Panc1 (cell line): ENCODE results near the gene CPT2. TPM values are rescaled to one million over a fixed set of nuclear protein-coding genes. Genes with fewer than 3 reads are reported as not detected.
A peak's percentile ranks its signal among the peaks of the same experiment; 100 is the strongest.

Experiments
- ATAC-seq: fragments of 200-7000 bp; cut with Tn5 transposase; 2 replicates; pipeline ENCODE4 v1.9.1; 2020; ENCODE audit warnings: mild to moderate bottlenecking, moderate library complexity
- BruUV-seq: library from RNA; stranded (reverse); fragments of 400-500 nt; replicated peaks from 2 replicates; lab custom pipeline; 2021; lab: Mats Ljungman, UMichigan
- CTCF ChIA-PET: fragments of 300-600 bp; sonication (Branson Sonifier 250); formaldehyde crosslinking; loops from one replicate; lab custom pipeline; 2022; ENCODE audit warnings: antibody characterized with exemption; lab: Charles Lee
- POLR2A ChIA-PET: fragments of 300-600 bp; sonication (Branson Sonifier 250); formaldehyde crosslinking; loops from one replicate; lab custom pipeline; 2022; ENCODE audit warnings: antibody characterized with exemption; lab: Charles Lee
- DNase-seq: peaks from one replicate; pipeline ENCODE4 v3.0.0-alpha.2; 2010; ENCODE audit warnings: low read depth, low spot score
- H3K27ac ChIP-seq: 2 replicates; pipeline ENCODE4 v1.5.1; 2011; ENCODE audit warnings: mild to moderate bottlenecking, low read length, inconsistent platforms
- H3K27me3 ChIP-seq: fragments of 200-500 bp; sonication (Bioruptor generic); 2 replicates; pipeline ENCODE4 v1.6.0; 2014; ENCODE audit warnings: low read length, inconsistent platforms; ENCODE audit not compliant: control insufficient read depth, insufficient read depth
- H3K36me3 ChIP-seq: fragments of 200-500 bp; sonication (Bioruptor generic); 2 replicates; pipeline ENCODE4 v1.5.1; 2014; ENCODE audit warnings: inconsistent platforms, mild to moderate bottlenecking, low read length, moderate library complexity; ENCODE audit not compliant: control insufficient read depth, insufficient read depth
- H3K4me1 ChIP-seq: 2 replicates; pipeline ENCODE4 v1.5.1; 2011; ENCODE audit warnings: inconsistent platforms, mild to moderate bottlenecking, low read length, moderate library complexity; ENCODE audit not compliant: control insufficient read depth, insufficient read depth
- H3K4me3 ChIP-seq, 2 experiments: 2 replicates each; pipeline ENCODE4 v1.5.1; 2011 to 2012; ENCODE audit warnings: low read depth in 2 of 2, low read length in 2 of 2, mild to moderate bottlenecking in 2 of 2, inconsistent platforms in 1 of 2, moderate library complexity in 1 of 2
- H3K9me3 ChIP-seq: fragments of 200-500 bp; sonication (Bioruptor generic); 2 replicates; pipeline ENCODE4 v1.5.1; 2014; ENCODE audit warnings: low read depth, mild to moderate bottlenecking, inconsistent platforms, low read length, moderate library complexity; ENCODE audit not compliant: control insufficient read depth, insufficient read depth
- CTCF ChIP-seq: fragments of 450-650 bp; IDR thresholded peaks from 2 replicates; pipeline ENCODE4 v1.5.1; 2017; ENCODE audit warnings: mild to moderate bottlenecking
- POLR2AphosphoS5 ChIP-seq: IDR thresholded peaks from 2 replicates; pipeline ENCODE4 v1.6.1; 2012; ENCODE audit warnings: mild to moderate bottlenecking, low read depth, low read length, moderate library complexity
- SIN3A ChIP-seq: IDR thresholded peaks from 2 replicates; pipeline ENCODE4 v1.6.1; 2012; ENCODE audit warnings: low read depth, mild to moderate bottlenecking, low read length, moderate library complexity, borderline replicate concordance; ENCODE audit not compliant: insufficient read depth
- TCF7L2 ChIP-seq: IDR thresholded peaks from 2 replicates; pipeline ENCODE4 v1.6.1; 2011; ENCODE audit warnings: mild to moderate bottlenecking, low read depth, low read length, inconsistent platforms
- in situ Hi-C: cut with HindIII; loops from 2 replicates; pipeline ENCODE4 v1.10.0; 2016; ENCODE audit warnings: low sequenced_read_pairs, low pct_unique_long_range_greater_than_20kb
- intact Hi-C: fragments of 100-400 bp; cut with micrococcal nuclease; formaldehyde crosslinking; loops from one replicate; pipeline ENCODE4 v1.10.0; 2022; ENCODE audit not compliant: unreplicated experiment
- total RNA-seq: library from RNA; stranded (reverse); gene quantifications from one replicate; pipeline ENCODE4 v1.2.1, GENCODE V29; 2021; ENCODE audit not compliant: unreplicated experiment
- TF ChIP-seq, protein P1 (sequence below), 2 experiments: IDR thresholded peaks; 2 replicates each; pipeline ENCODE4 v1.6.1; 2011 to 2012; ENCODE audit warnings: low read depth in 2 of 2, control low read depth in 1 of 2, low read length in 1 of 2, mild to moderate bottlenecking in 1 of 2, moderate library complexity in 1 of 2; ENCODE audit not compliant: insufficient read depth in 1 of 2

Gene CPT2
- total RNA-seq, 1 experiment from 2014 or later: 18.9 TPM

DNA sequence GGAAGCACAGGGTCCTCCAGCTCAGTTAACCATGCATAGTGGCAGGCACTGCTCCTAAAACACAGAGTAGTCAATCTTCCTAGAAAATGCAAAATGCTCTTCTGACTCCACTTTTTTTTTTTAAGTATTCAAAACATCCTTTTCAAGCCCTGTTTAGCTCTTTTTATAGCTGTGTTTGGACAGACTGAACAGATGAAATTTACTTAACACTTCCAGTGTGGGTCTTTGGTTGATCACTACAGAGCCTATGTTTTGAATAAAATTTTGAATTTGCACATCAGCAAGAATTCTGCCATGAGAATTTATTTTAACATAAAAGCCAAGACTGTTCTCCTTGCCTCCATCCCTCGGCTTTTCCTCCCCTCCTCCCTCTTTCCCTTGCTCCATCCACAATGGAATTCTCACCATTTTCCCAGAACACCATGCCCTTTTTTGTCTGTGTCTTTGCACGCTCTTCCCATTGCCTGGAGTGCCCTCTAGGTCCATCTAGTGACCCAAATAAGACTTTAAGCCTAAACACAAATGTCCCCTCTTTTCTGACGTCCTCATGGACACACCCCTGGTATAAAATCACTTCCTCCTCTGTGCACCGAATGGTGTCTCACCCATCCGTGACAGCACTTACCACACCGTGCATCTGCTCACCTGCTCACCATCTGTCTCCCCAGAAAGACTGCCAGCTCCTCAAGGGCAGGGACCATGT is 24.0 kb upstream of the CPT2 start:
- no peak overlapping the region for H3K27ac ChIP-seq
- no peak overlapping the region for H3K4me3 ChIP-seq
- TF ChIP-seq, protein P1, sequence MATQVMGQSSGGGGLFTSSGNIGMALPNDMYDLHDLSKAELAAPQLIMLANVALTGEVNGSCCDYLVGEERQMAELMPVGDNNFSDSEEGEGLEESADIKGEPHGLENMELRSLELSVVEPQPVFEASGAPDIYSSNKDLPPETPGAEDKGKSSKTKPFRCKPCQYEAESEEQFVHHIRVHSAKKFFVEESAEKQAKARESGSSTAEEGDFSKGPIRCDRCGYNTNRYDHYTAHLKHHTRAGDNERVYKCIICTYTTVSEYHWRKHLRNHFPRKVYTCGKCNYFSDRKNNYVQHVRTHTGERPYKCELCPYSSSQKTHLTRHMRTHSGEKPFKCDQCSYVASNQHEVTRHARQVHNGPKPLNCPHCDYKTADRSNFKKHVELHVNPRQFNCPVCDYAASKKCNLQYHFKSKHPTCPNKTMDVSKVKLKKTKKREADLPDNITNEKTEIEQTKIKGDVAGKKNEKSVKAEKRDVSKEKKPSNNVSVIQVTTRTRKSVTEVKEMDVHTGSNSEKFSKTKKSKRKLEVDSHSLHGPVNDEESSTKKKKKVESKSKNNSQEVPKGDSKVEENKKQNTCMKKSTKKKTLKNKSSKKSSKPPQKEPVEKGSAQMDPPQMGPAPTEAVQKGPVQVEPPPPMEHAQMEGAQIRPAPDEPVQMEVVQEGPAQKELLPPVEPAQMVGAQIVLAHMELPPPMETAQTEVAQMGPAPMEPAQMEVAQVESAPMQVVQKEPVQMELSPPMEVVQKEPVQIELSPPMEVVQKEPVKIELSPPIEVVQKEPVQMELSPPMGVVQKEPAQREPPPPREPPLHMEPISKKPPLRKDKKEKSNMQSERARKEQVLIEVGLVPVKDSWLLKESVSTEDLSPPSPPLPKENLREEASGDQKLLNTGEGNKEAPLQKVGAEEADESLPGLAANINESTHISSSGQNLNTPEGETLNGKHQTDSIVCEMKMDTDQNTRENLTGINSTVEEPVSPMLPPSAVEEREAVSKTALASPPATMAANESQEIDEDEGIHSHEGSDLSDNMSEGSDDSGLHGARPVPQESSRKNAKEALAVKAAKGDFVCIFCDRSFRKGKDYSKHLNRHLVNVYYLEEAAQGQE (IDR thresholded peaks at IDR 0.05; ENCODE audit: insufficient read depth in 1 of 2, low read depth in 2 of 2, low read length in 1 of 2): no peak
- TF ChIP-seq TCF7L2: no peak
- no peak for TF ChIP-seq SIN3A
- peak; percentile 61 for TF ChIP-seq CTCF
- no peak for TF ChIP-seq POLR2AphosphoS5
- intact Hi-C loops (loop anchor here (10.0 kb wide), 2 partner anchors 128 to 248 kb away; partner anchors contain the start of genes ECHDC2 and SCP2), in situ Hi-C loops (no loop called here)
- H3K4me1 ChIP-seq: peaks cover 15% of the 10 kb centered on the region
- DNase-seq (no peak), ATAC-seq (0 out of 2 replicates have a peak, but pooled peaks have one; percentile 20)
- ChIA-PET POLR2A (no interaction called here), CTCF (interaction anchor here (0.7 kb wide), 1 partner anchor 18 kb away, joined by 4 read pairs; no protein-coding TSS in a partner anchor)
- no peaks in the 10 kb centered on the region for H3K9me3 ChIP-seq
- no TSS peak for BruUV-seq
- H3K36me3 ChIP-seq: no peaks in the 10 kb centered on the region
- no peaks in the 10 kb centered on the region for H3K27me3 ChIP-seq

- DNase-seq (no peak), ATAC-seq (no peak)
- no peak overlapping the region; the same call in 1 of the 2 replicates for H3K27ac ChIP-seq
- TF ChIP-seq POLR2AphosphoS5: no peak
- TF ChIP-seq, protein P1 (IDR thresholded peaks at IDR 0.05; ENCODE audit: insufficient read depth in 1 of 2, low read depth in 2 of 2, low read length in 1 of 2): no peak
- TF ChIP-seq SIN3A: no peak
- no peak for TF ChIP-seq TCF7L2
- no peak for TF ChIP-seq CTCF
- intact Hi-C loops (loop anchor here (10.0 kb wide), 2 partner anchors 130 to 250 kb away; partner anchors contain the start of genes ECHDC2 and SCP2), in situ Hi-C loops (no loop called here)
- H3K27me3 ChIP-seq: no peaks in the 10 kb centered on the region
- BruUV-seq: no TSS peak
- H3K36me3 ChIP-seq: no peaks in the 10 kb centered on the region
- ChIA-PET POLR2A (no interaction called here), CTCF (no interaction called here)
- H3K4me1 ChIP-seq: peaks cover 15% of the 10 kb centered on the region
- no peak overlapping the region for H3K4me3 ChIP-seq
- H3K9me3 ChIP-seq: no peaks in the 10 kb centered on the region
These were observed 21.4 kb upstream of the CPT2 start for GRCh38 chr1:53174971-53175913.
